IPS-18c (cell line): ENCODE data around the gene RABEP1.

Source experiments
- H3K4me3 ChIP-seq: 2 replicates; pipeline ENCODE4 v1.7.0; 2013; ENCODE audit warnings: low read depth, mild to moderate bottlenecking, low read length, moderate library complexity; ENCODE audit not compliant: insufficient read depth
- H3K9me3 ChIP-seq: one replicate; pipeline ENCODE4 v1.6.1; 2013; ENCODE audit warnings: mild to moderate bottlenecking, low read length, moderate library complexity; ENCODE audit not compliant: control insufficient read depth, insufficient read depth

Gene RABEP1

DNA sequence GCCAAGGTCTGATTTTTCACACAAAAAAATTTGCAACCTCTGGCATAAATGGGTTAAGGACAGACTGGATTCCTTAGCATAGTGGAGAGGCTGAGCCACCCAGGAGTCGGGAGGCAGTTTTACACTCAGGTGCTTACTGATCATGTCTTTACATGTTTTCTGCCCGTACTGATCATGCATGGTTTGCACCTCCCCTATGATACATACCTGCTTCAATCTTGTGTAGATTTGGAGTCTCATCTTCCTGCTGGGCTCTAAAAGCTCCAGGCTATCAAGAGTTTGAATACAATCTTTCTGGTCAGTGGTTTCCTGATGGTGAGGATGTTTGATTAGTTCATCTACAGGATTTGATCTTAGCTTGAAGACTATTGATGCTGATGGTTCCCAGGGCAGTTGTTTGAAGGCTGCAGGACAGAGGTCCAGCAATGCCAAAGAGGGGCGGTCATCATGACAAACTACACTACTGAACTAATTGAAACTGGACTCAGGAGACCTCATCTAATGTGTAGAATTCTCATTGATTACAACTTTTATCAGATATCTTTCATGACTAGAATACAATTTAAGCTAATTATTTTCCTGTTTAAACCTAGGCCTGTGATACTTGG lies 150.0 kb downstream of the RABEP1 start:
- H3K9me3 ChIP-seq, result no peaks in the 10 kb centered on the region
- H3K4me3 ChIP-seq, result no peak overlapping the region

DNA sequence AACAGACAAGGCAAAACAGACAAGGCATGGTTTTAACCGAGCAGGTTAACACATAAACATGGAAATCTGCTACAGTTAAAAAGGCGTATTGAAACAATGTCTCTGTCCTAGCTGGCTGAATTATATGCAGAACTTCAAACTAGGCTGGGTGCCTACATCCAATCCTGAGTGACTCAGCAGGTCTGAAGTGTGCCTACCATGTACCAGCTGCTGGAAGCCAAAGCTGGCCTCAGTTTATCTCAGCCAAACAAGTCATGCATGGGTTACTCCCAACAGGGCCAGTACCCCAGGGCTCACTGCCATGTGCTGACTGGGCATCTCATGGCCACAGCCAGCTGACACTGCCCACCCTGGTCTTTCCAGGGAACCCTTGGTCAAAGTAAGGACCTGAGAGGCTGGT lies 152.9 kb downstream of the RABEP1 start:
- no peak overlapping the region for H3K4me3 ChIP-seq

More for the DNA sequence above, 152.9 kb downstream of the RABEP1 start:
- H3K9me3 ChIP-seq, result no peaks in the 10 kb centered on the region
